SU-DHL-6 (cell line): ENCODE data around the gene RAD51AP1.

Source experiments
- H2AFZ ChIP-seq: fragments of 200-600 bp; sonication (generic); 2 replicates; pipeline ENCODE4 v1.6.1; 2014; ENCODE audit warnings: low read depth, mild to moderate bottlenecking, moderate library complexity, mixed read lengths, antibody characterized with exemption, low read length; ENCODE audit not compliant: severe bottlenecking
- H3F3A ChIP-seq: fragments of 200-600 bp; shearing (Covaris generic); 2 replicates; pipeline ENCODE4 v1.6.0; 2016; ENCODE audit warnings: antibody characterized with exemption, mild to moderate bottlenecking; ENCODE audit not compliant: insufficient read depth
- H3K27ac ChIP-seq: fragments of 200-600 bp; sonication (generic); 2 replicates; pipeline ENCODE4 v1.5.1; 2016; ENCODE audit warnings: low read depth, mild to moderate bottlenecking, low read length, moderate library complexity, mixed read lengths
- H3K27me3 ChIP-seq: fragments of 200-600 bp; sonication (generic), shearing (Covaris generic); 2 replicates; pipeline ENCODE4 v1.6.0; 2014; ENCODE audit warnings: mild to moderate bottlenecking, low read length
- H3K36me3 ChIP-seq: fragments of 200-600 bp; sonication (generic); 2 replicates; pipeline ENCODE4 v1.6.1; 2014; ENCODE audit warnings: mild to moderate bottlenecking, low read length, mixed read lengths
- H3K4me2 ChIP-seq: fragments of 300-600, 200-600 bp; shearing (Covaris generic), sonication (generic); 2 replicates; pipeline ENCODE4 v1.6.0; 2014; ENCODE audit warnings: low read length, low read depth, mild to moderate bottlenecking; ENCODE audit not compliant: poor library complexity, severe bottlenecking
- H3K4me3 ChIP-seq: fragments of 200-600 bp; sonication (generic); 2 replicates; pipeline ENCODE4 v1.5.1; 2014; ENCODE audit warnings: antibody characterized with exemption, low read length, mild to moderate bottlenecking, mixed read lengths; ENCODE audit not compliant: insufficient read depth, poor library complexity, severe bottlenecking
- H3K79me2 ChIP-seq: fragments of 200-600 bp; sonication (generic); 2 replicates; pipeline ENCODE4 v1.6.1; 2014; ENCODE audit warnings: mild to moderate bottlenecking, low read length, moderate library complexity; ENCODE audit not compliant: insufficient read depth
- H3K9ac ChIP-seq: fragments of 200-600 bp; sonication (generic); 2 replicates; pipeline ENCODE4 v1.7.0; 2014; ENCODE audit warnings: mild to moderate bottlenecking, low read length
- H3K9me2 ChIP-seq: fragments of 200-600 bp; sonication (generic); replicated peaks from 2 replicates; pipeline ENCODE4 v1.6.1; 2014; ENCODE audit warnings: low read length; ENCODE audit not compliant: insufficient read depth
- H3K9me3 ChIP-seq: fragments of 200-600 bp; sonication (generic); 2 replicates; pipeline ENCODE4 v1.6.1; 2014; ENCODE audit warnings: low read length, mixed read lengths; ENCODE audit not compliant: insufficient read depth
- H4K20me1 ChIP-seq: fragments of 200-600 bp; sonication (generic); 2 replicates; pipeline ENCODE4 v1.6.1; 2014; ENCODE audit warnings: low read depth, mild to moderate bottlenecking, antibody characterized with exemption, low read length, moderate library complexity, mixed read lengths
- CTCF ChIP-seq: fragments of 200-600 bp; sonication (generic); IDR thresholded peaks from one replicate; pipeline ENCODE4 v1.5.1; 2017; ENCODE audit warnings: antibody characterized with exemption, mild to moderate bottlenecking, low read length, moderate library complexity; ENCODE audit not compliant: insufficient read depth, poor library complexity, severe bottlenecking
- EZH2phosphoT487 ChIP-seq: fragments of 200-600 bp; sonication (generic), shearing (Covaris generic); conservative IDR thresholded peaks from 2 replicates; pipeline ENCODE4 v1.6.1; 2018; ENCODE audit warnings: mild to moderate bottlenecking, antibody characterized with exemption, low read length, moderate library complexity, mixed read lengths

Gene RAD51AP1

GRCh38 chr12:4558171-4558570, 19.5 kb downstream of the RAD51AP1 start:
- no peak overlapping the region for H3K27ac ChIP-seq
- H3K27me3 ChIP-seq, result no peaks in the 10 kb centered on the region
- H3K36me3 ChIP-seq, result peaks cover 54% of the 10 kb centered on the region
- H4K20me1 ChIP-seq, result 0 out of 2 replicates have a peak, but pooled peaks cover 2% of the 10 kb centered on the region
- H3K4me2 ChIP-seq, result no peak overlapping the region
- H3F3A ChIP-seq, result peaks cover 17% of the 10 kb centered on the region; the same call in 1 of the 2 replicates
- no peaks in the 10 kb centered on the region for H3K9me3 ChIP-seq
- no peak overlapping the region for H2AFZ ChIP-seq
- H3K79me2 ChIP-seq, result no peaks in the 10 kb centered on the region
- no peak overlapping the region for H3K4me3 ChIP-seq
- no peaks in the 10 kb centered on the region for H3K9me2 ChIP-seq
- no peak overlapping the region for H3K9ac ChIP-seq
- TF ChIP-seq EZH2phosphoT487 (no peak), CTCF (no peak)

- Histone ChIP-seq H3K9me2 (no peaks in the 10 kb centered on the region), H3K9me3 (no peaks in the 10 kb centered on the region), H3K79me2 (no peaks in the 10 kb centered on the region), H3K27ac (no peak within 1 kb of the TSS), H3F3A (peaks cover 26% of the 10 kb centered on the region), H3K4me2 (no peak within 1 kb of the TSS), H3K9ac (no peak within 1 kb of the TSS), H3K36me3 (peaks cover 27% of the 10 kb centered on the region), H2AFZ (no peak within 1 kb of the TSS), H3K4me3 (no peak within 1 kb of the TSS), H4K20me1 (no peaks in the 10 kb centered on the region), H3K27me3 (no peaks in the 10 kb centered on the region)
- TF ChIP-seq EZH2phosphoT487 (no peak), CTCF (no peak)
These were observed 23.5 kb downstream of the RAD51AP1 start, which contains the start of gene DYRK4 for GRCh38 chr12:4562034-4562657. TSS of gene DYRK4 (plus strand) at chr12:4562208. CDS start at chr12:4562246, 38 bp downstream.

- H3K4me2 ChIP-seq, result no peak overlapping the region
These were observed 24.6 kb downstream of the RAD51AP1 start for GRCh38 chr12:4563336-4563735.

More at GRCh38 chr12:4563336-4563735, 24.6 kb downstream of the RAD51AP1 start:
- H3K79me2 ChIP-seq, result no peaks in the 10 kb centered on the region
- TF ChIP-seq CTCF (no peak), EZH2phosphoT487 (no peak)
- no peaks in the 10 kb centered on the region for H3K27me3 ChIP-seq
- no peak overlapping the region for H3K4me3 ChIP-seq
- H3K27ac ChIP-seq, result no peak overlapping the region
- no peaks in the 10 kb centered on the region for H3K9me2 ChIP-seq
- no peak overlapping the region for H2AFZ ChIP-seq
- peaks cover 18% of the 10 kb centered on the region; the same call in 1 of the 2 replicates for H3K36me3 ChIP-seq
- peaks cover 21% of the 10 kb centered on the region for H3F3A ChIP-seq
- no peaks in the 10 kb centered on the region for H4K20me1 ChIP-seq
- no peaks in the 10 kb centered on the region for H3K9me3 ChIP-seq
- H3K9ac ChIP-seq, result no peak overlapping the region
